K562 (cell line): ENCODE measurements around the gene NOD1. TPM values are rescaled to one million over a fixed set of nuclear protein-coding genes. Genes with fewer than 3 reads are reported as not detected.

Experiments used
- C11orf30 ChIP-seq: fragments of 450-650 bp; IDR thresholded peaks from 2 replicates; pipeline ENCODE4 v1.6.1; 2016; ENCODE audit warnings: low read depth, mild to moderate bottlenecking
- CBFA2T3 ChIP-seq: fragments of 450-650 bp; IDR thresholded peaks from 2 replicates; pipeline ENCODE4 v1.6.1; 2017
- FOXK2 ChIP-seq, 2 experiments: fragments of 450-650 bp; IDR thresholded peaks in 1 of 2; conservative IDR thresholded peaks in 1 of 2; 2 replicates each; pipeline ENCODE4 v1.6.1; 2016; ENCODE audit warnings: low read depth in 2 of 2, mild to moderate bottlenecking in 1 of 2
- HDAC2 ChIP-seq: fragments of 450-650 bp; IDR thresholded peaks from 2 replicates; pipeline ENCODE4 v1.6.1; 2016; ENCODE audit warnings: mild to moderate bottlenecking
- HIVEP1 ChIP-seq: fragments of 250-450 bp; sonication (Bioruptor Pico); IDR thresholded peaks from 2 replicates; pipeline ENCODE4 v1.4.0; 2020; ENCODE audit warnings: mild to moderate bottlenecking
- JUNB ChIP-seq: fragments of 450-650 bp; formaldehyde crosslinking; conservative IDR thresholded peaks from 2 replicates; pipeline ENCODE4 v1.4.0; 2020; ENCODE audit warnings: mild to moderate bottlenecking
- MLLT1 ChIP-seq, 2 experiments: fragments of 450-650 bp; IDR thresholded peaks; 2 replicates each; pipeline ENCODE4 v1.6.1; 2016
- RAD51 ChIP-seq: fragments of 450-650 bp; IDR thresholded peaks from 2 replicates; pipeline ENCODE4 v1.7.1; 2016; ENCODE audit warnings: low read depth, mild to moderate bottlenecking, borderline replicate concordance
- SAFB2 ChIP-seq: fragments of 200-400 bp; formaldehyde crosslinking; IDR thresholded peaks from 2 replicates; pipeline ENCODE4 v1.6.1; 2018; ENCODE audit warnings: borderline replicate concordance, low read length, low read depth, moderate library complexity; ENCODE audit not compliant: severe bottlenecking
- SRSF7 ChIP-seq: fragments of 200-400 bp; formaldehyde crosslinking; optimal IDR thresholded peaks from 2 replicates; pipeline ENCODE3; 2017; ENCODE audit warnings: mild to moderate bottlenecking, low read depth, low read length
- TBP ChIP-seq: optimal IDR thresholded peaks from 2 replicates; pipeline ENCODE3; 2011; ENCODE audit warnings: low read depth, low read length, improper control_type of control experiment
- ZBTB8A ChIP-seq: fragments of 450-650 bp; IDR thresholded peaks from 2 replicates; pipeline ENCODE4 v1.6.1; 2018; ENCODE audit warnings: mild to moderate bottlenecking, moderate library complexity; ENCODE audit not compliant: partially characterized antibody
- polyA plus RNA-seq, 8 experiments: library from polyadenylated mRNA; depleted of rRNA in 4 of 8; stranded (reverse) in 5 of 8; unstranded in 3 of 8; fragments of >200 nt; fragmentation: Nextera tagmentation in 2 of 8; fragmentation: Illumina TruSeq in 1 of 8; extraction: Ambion mirVana in 2 of 8; extraction: Trizol in 1 of 8; gene quantifications; 2 replicates each; pipeline versions ENCODE4 v1.2.1 to v1.2.3, GENCODE V29; 2011 to 2014; ENCODE audit warnings: inconsistent platforms in 1 of 8, missing spikeins in 1 of 8
- total RNA-seq, 7 experiments: library from RNA; depleted of rRNA in 6 of 7; stranded (reverse); fragments of >200 nt in 6 of 7; fragmentation: Illumina TruSeq in 2 of 7; extraction: Trizol in 2 of 7; gene quantifications; 2 replicates each; pipeline versions ENCODE4 v1.2.1 to v1.2.3, GENCODE V29; 2011 to 2021; ENCODE audit warnings: low replicate concordance in 1 of 7
- TF ChIP-seq, protein P1 (sequence below): fragments of 450-650 bp; IDR thresholded peaks from 2 replicates; pipeline ENCODE4 v1.6.1; 2016; ENCODE audit warnings: low read depth
- TF ChIP-seq, protein P2 (sequence below): fragments of 450-650 bp; IDR thresholded peaks from 2 replicates; pipeline ENCODE4 v1.6.1; 2017; ENCODE audit warnings: antibody characterized with exemption
- TF ChIP-seq, protein P3 (sequence below): fragments of 250-450 bp; sonication (Bioruptor Pico); IDR thresholded peaks from 2 replicates; pipeline ENCODE4 v1.6.1; 2021; ENCODE audit warnings: mild to moderate bottlenecking

The NOD1 gene
- total and polyA plus RNA-seq, 9 of the 15 experiments (the other 6 are each of a cell fraction or from before 2014, with no cell fraction given) = 0.34 to 7.1 (median 4.7) TPM

- TF ChIP-seq MLLT1 (IDR thresholded peaks at IDR 0.05) (no peak), TBP (peak; percentile 42), JUNB (no peak), SAFB2 (no peak), C11orf30 (no peak), SRSF7 (no peak), HDAC2 (peak; percentile 8; the same call in 1 of the 2 replicates), ZBTB8A (no peak), CBFA2T3 (no peak), HIVEP1 (no peak), RAD51 (0 out of 2 replicates have a peak, but pooled peaks have one; percentile 6), FOXK2 (conservative IDR thresholded peaks at IDR 0.05 in 1 of 2, IDR thresholded peaks at IDR 0.05 in 1 of 2; ENCODE audit: low read depth in 2 of 2) (no peak)
- TF ChIP-seq, protein P1, sequence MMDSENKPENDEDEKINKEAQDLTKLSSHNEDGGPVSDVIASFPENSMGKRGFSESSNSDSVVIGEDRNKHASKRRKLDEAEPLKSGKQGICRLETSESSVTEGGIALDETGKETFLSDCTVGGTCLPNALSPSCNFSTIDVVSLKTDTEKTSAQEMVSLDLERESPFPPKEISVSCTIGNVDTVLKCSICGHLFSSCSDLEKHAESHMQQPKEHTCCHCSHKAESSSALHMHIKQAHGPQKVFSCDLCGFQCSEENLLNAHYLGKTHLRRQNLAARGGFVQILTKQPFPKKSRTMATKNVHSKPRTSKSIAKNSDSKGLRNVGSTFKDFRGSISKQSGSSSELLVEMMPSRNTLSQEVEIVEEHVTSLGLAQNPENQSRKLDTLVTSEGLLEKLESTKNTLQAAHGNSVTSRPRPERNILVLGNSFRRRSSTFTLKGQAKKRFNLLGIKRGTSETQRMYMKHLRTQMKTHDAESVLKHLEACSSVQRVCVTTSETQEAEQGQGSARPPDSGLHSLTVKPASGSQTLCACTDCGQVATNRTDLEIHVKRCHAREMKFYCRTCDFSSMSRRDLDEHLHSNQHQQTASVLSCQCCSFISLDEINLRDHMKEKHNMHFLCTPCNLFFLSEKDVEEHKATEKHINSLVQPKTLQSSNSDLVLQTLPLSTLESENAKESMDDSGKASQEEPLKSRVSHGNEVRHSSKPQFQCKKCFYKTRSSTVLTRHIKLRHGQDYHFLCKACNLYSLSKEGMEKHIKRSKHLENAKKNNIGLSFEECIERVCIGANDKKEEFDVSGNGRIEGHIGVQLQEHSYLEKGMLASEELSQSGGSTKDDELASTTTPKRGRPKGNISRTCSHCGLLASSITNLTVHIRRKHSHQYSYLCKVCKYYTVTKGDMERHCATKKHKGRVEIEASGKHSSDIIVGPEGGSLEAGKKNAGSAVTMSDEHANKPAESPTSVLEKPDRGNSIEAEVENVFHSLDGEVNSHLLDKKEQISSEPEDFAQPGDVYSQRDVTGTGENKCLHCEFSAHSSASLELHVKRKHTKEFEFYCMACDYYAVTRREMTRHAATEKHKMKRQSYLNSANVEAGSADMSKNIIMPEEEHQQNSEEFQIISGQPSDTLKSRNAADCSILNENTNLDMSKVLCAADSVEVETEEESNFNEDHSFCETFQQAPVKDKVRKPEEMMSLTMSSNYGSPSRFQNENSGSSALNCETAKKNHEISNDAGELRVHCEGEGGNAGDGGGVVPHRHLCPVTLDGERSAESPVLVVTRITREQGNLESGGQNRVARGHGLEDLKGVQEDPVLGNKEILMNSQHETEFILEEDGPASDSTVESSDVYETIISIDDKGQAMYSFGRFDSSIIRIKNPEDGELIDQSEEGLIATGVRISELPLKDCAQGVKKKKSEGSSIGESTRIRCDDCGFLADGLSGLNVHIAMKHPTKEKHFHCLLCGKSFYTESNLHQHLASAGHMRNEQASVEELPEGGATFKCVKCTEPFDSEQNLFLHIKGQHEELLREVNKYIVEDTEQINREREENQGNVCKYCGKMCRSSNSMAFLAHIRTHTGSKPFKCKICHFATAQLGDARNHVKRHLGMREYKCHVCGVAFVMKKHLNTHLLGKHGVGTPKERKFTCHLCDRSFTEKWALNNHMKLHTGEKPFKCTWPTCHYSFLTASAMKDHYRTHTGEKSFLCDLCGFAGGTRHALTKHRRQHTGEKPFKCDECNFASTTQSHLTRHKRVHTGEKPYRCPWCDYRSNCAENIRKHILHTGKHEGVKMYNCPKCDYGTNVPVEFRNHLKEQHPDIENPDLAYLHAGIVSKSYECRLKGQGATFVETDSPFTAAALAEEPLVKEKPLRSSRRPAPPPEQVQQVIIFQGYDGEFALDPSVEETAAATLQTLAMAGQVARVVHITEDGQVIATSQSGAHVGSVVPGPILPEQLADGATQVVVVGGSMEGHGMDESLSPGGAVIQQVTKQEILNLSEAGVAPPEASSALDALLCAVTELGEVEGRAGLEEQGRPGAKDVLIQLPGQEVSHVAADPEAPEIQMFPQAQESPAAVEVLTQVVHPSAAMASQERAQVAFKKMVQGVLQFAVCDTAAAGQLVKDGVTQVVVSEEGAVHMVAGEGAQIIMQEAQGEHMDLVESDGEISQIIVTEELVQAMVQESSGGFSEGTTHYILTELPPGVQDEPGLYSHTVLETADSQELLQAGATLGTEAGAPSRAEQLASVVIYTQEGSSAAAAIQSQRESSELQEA = no peak
- TF ChIP-seq, protein P2, sequence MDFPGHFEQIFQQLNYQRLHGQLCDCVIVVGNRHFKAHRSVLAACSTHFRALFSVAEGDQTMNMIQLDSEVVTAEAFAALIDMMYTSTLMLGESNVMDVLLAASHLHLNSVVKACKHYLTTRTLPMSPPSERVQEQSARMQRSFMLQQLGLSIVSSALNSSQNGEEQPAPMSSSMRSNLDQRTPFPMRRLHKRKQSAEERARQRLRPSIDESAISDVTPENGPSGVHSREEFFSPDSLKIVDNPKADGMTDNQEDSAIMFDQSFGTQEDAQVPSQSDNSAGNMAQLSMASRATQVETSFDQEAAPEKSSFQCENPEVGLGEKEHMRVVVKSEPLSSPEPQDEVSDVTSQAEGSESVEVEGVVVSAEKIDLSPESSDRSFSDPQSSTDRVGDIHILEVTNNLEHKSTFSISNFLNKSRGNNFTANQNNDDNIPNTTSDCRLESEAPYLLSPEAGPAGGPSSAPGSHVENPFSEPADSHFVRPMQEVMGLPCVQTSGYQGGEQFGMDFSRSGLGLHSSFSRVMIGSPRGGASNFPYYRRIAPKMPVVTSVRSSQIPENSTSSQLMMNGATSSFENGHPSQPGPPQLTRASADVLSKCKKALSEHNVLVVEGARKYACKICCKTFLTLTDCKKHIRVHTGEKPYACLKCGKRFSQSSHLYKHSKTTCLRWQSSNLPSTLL = no peak
- TF ChIP-seq, protein P3, sequence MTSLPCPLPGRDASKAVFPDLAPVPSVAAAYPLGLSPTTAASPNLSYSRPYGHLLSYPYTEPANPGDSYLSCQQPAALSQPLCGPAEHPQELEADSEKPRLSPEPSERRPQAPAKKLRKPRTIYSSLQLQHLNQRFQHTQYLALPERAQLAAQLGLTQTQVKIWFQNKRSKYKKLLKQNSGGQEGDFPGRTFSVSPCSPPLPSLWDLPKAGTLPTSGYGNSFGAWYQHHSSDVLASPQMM (CRISPR knock-in tag) = no peak
Measured at GRCh38 chr7:30478349-30479201, at the start of gene NOD1 (continued).
